Esophagus squamous epithelium (tissue), 4 donors: Measurements from ENCODE around the gene GOSR1.
"Not testable (repeated sequence)": the region's sequence is repeated elsewhere in the genome, so short reads cannot be mapped to it uniquely, and the experiment has no call there.

Source experiments
- POLR2A ChIP-seq, 4 donors: fragments of 450-650 bp; IDR thresholded peaks; one replicate each; pipeline ENCODE4 v1.6.1; 2017; ENCODE audit warnings: antibody characterized with exemption in 4 of 4, mild to moderate bottlenecking in 4 of 4, moderate library complexity in 3 of 4
- TF ChIP-seq, protein P1 (sequence below), 6 experiments: fragments of 450-650 bp in 4 of 6; fragments of 200-600 bp in 2 of 6; sonication (generic) in 2 of 6; IDR thresholded peaks; one replicate each; pipeline ENCODE4 v1.5.1; 2016 to 2019; ENCODE audit warnings: antibody characterized with exemption in 6 of 6, mild to moderate bottlenecking in 4 of 6, moderate library complexity in 4 of 6

- TF ChIP-seq, protein P1, sequence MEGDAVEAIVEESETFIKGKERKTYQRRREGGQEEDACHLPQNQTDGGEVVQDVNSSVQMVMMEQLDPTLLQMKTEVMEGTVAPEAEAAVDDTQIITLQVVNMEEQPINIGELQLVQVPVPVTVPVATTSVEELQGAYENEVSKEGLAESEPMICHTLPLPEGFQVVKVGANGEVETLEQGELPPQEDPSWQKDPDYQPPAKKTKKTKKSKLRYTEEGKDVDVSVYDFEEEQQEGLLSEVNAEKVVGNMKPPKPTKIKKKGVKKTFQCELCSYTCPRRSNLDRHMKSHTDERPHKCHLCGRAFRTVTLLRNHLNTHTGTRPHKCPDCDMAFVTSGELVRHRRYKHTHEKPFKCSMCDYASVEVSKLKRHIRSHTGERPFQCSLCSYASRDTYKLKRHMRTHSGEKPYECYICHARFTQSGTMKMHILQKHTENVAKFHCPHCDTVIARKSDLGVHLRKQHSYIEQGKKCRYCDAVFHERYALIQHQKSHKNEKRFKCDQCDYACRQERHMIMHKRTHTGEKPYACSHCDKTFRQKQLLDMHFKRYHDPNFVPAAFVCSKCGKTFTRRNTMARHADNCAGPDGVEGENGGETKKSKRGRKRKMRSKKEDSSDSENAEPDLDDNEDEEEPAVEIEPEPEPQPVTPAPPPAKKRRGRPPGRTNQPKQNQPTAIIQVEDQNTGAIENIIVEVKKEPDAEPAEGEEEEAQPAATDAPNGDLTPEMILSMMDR (IDR thresholded peaks at IDR 0.05): not testable (repeated sequence)
- not testable (repeated sequence) for TF ChIP-seq POLR2A (IDR thresholded peaks at IDR 0.05)
Measured at GRCh38 chr17:30571404-30571803, 94.2 kb downstream of the GOSR1 start.
